ENCODE measurements around the gene DNAI2. TPM values are rescaled to one million over a fixed set of nuclear protein-coding genes. Genes with fewer than 3 reads are reported as not detected.

DNAI2 gene
- total and polyA plus RNA-seq, 9 of the 15 experiments (the other 6 are each of a cell fraction or from before 2014, with no cell fraction given), result not detected

- TF ChIP-seq ZNF224 (CRISPR knock-in tag; IDR thresholded peaks at IDR 0.05) (no peak), PHB (CRISPR knock-in tag; IDR thresholded peaks at IDR 0.05) (no peak), SNAPC5 (CRISPR knock-in tag; IDR thresholded peaks at IDR 0.05) (no peak), FOXJ2 (tag; IDR thresholded peaks at IDR 0.05) (peak; percentile 19), BRD4 (IDR thresholded peaks at IDR 0.05) (no peak), PTBP1 (IDR thresholded peaks at IDR 0.05; ENCODE audit: low read depth, low read length) (no peak), NR3C1 (CRISPR knock-in tag; IDR thresholded peaks at IDR 0.05) (no peak), FOXP1 (CRISPR knock-in tag; IDR thresholded peaks at IDR 0.05) (no peak), HDAC6 (IDR thresholded peaks at IDR 0.05; ENCODE audit: low read depth, low read length) (no peak), SMARCC2 (IDR thresholded peaks at IDR 0.05; ENCODE audit: low read depth) (peak; percentile 81; the same call in 1 of the 2 replicates), SREBF2 (CRISPR knock-in tag; IDR thresholded peaks at IDR 0.05) (no peak), ZNF41 (CRISPR knock-in tag; conservative IDR thresholded peaks at IDR 0.05) (no peak), MITF (IDR thresholded peaks at IDR 0.05) (peak; percentile 83), ZNF445 (CRISPR knock-in tag; IDR thresholded peaks at IDR 0.05; ENCODE audit: low read depth) (no peak), KLF6 (CRISPR knock-in tag; IDR thresholded peaks at IDR 0.05; ENCODE audit: borderline replicate concordance) (no peak; the same call in 1 of the 2 replicates), ELF4 (CRISPR knock-in tag; IDR thresholded peaks at IDR 0.05) (0 out of 2 replicates have a peak, but pooled peaks have one; percentile 39), STAG1 (CRISPR knock-in tag; IDR thresholded peaks at IDR 0.05; ENCODE audit: borderline replicate concordance) (no peak), EHMT2 (IDR thresholded peaks at IDR 0.05) (peak; percentile 55; the same call in 1 of the 2 replicates), HIVEP1 (CRISPR knock-in tag; IDR thresholded peaks at IDR 0.05) (no peak), IFI16 (CRISPR knock-in tag; IDR thresholded peaks at IDR 0.05) (no peak), CBX1 (IDR thresholded peaks at IDR 0.05; ENCODE audit: low read depth) (no peak; the same call in 1 of the 2 replicates), POLR2H (tag; IDR thresholded peaks at IDR 0.05; ENCODE audit: low read depth) (no peak), KLF1 (tag; IDR thresholded peaks at IDR 0.05) (no peak), HMGXB4 (CRISPR knock-in tag; IDR thresholded peaks at IDR 0.05) (no peak), SOX6 (IDR thresholded peaks at IDR 0.05) (peak; percentile 81; the same call in 1 of the 2 replicates), CTCF (IDR thresholded peaks at IDR 0.05 in 2 of 3, conservative IDR thresholded peaks at IDR 0.05 in 1 of 3; ENCODE audit: insufficient read depth in 2 of 3, low read depth in 1 of 3, low read length in 3 of 3) (no peak)
Observed at GRCh38 chr17:74282587-74283370, 8.7 kb downstream of the DNAI2 start (continued).

All from K562 (cell line).